Activated CD4-positive, alpha-beta memory T cell treated with anti-CD3 and anti-CD28 coated beads for 36 hours (primary cell): ENCODE data around the gene ABCA2. TPM values are rescaled to one million over a fixed set of nuclear protein-coding genes. Genes with fewer than 3 reads are reported as not detected.
A peak's percentile ranks its signal among the peaks of the same experiment; 100 is the strongest.

Source experiments
- CTCF ChIA-PET: fragments of 350-600 bp; sonication (Branson Sonifier 250); formaldehyde crosslinking; loops from one replicate; lab custom pipeline; 2021; ENCODE audit warnings: antibody characterized with exemption, inconsistent platforms; lab: Charles Lee
- POLR2A ChIA-PET: fragments of 350-600 bp; sonication (Branson Sonifier 250); formaldehyde crosslinking; loops from one replicate; lab custom pipeline; 2021; ENCODE audit warnings: antibody characterized with exemption; lab: Charles Lee
- DNase-seq: peaks from one replicate; pipeline ENCODE4 v3.0.0-alpha.2; 2020
- H3K27ac Mint-ChIP-seq: one replicate; pipeline ENCODE4 v1.8.0; 2021; ENCODE audit warnings: mixed read lengths
- H3K27me3 Mint-ChIP-seq: one replicate; pipeline ENCODE4 v1.8.0; 2021; ENCODE audit warnings: mixed read lengths
- H3K36me3 Mint-ChIP-seq: one replicate; pipeline ENCODE4 v1.8.0; 2021; ENCODE audit warnings: mixed read lengths
- H3K4me1 Mint-ChIP-seq: one replicate; pipeline ENCODE4 v1.8.0; 2021; ENCODE audit warnings: low read depth, mixed read lengths
- H3K4me3 Mint-ChIP-seq: one replicate; pipeline ENCODE4 v1.8.0; 2021; ENCODE audit warnings: mild to moderate bottlenecking, mixed read lengths
- H3K9me3 Mint-ChIP-seq: one replicate; pipeline ENCODE4 v1.8.0; 2021; ENCODE audit warnings: mixed read lengths
- intact Hi-C: fragments of 100-400 bp; cut with micrococcal nuclease; formaldehyde crosslinking; loops from one replicate; pipeline ENCODE4 v1.15.1; 2023
- total RNA-seq, 2 experiments: library from RNA; stranded (reverse); gene quantifications; one replicate each; pipeline ENCODE4 v1.2.3, GENCODE V29; 2021

Gene ABCA2
- total RNA-seq, 2 experiments from 2014 or later = 22.1 to 22.9 TPM

GRCh38 chr9:137051145-137051724 lies 23.2 kb upstream of the ABCA2 start:
- Mint-ChIP-seq H3K36me3 (no peaks in the 10 kb centered on the region), H3K9me3 (no peaks in the 10 kb centered on the region), H3K27ac (no peak overlapping the region), H3K4me1 (peaks cover 4% of the 10 kb centered on the region), H3K27me3 (peaks cover 35% of the 10 kb centered on the region), H3K4me3 (no peak overlapping the region)
- intact Hi-C loops = no loop called here
- ChIA-PET POLR2A (no interaction called here), CTCF (interaction anchor here (2.8 to 10.9 kb wide), 2 partner anchors 16 to 17 kb away, joined by 10 to 208 read pairs; partner anchors contain the start of gene SAPCD2)
- no peak for DNase-seq

- CTCF ChIA-PET = interaction anchor here (2.8 to 10.9 kb wide), 4 partner anchors 8 to 17 kb away, joined by 10 to 208 read pairs (median 22); partner anchors contain the start of gene SAPCD2
- DNase-seq = no peak
- peaks cover 4% of the 10 kb centered on the region for H3K4me1 Mint-ChIP-seq
- no peaks in the 10 kb centered on the region for H3K36me3 Mint-ChIP-seq
- H3K4me3 Mint-ChIP-seq = no peak overlapping the region
- intact Hi-C loops = no loop called here
- H3K27ac Mint-ChIP-seq = no peak overlapping the region
- H3K27me3 Mint-ChIP-seq = peaks cover 35% of the 10 kb centered on the region
- POLR2A ChIA-PET = no interaction called here
- no peaks in the 10 kb centered on the region for H3K9me3 Mint-ChIP-seq
Observed at GRCh38 chr9:137050570-137050969, 22.5 kb upstream of the ABCA2 start.

DNA sequence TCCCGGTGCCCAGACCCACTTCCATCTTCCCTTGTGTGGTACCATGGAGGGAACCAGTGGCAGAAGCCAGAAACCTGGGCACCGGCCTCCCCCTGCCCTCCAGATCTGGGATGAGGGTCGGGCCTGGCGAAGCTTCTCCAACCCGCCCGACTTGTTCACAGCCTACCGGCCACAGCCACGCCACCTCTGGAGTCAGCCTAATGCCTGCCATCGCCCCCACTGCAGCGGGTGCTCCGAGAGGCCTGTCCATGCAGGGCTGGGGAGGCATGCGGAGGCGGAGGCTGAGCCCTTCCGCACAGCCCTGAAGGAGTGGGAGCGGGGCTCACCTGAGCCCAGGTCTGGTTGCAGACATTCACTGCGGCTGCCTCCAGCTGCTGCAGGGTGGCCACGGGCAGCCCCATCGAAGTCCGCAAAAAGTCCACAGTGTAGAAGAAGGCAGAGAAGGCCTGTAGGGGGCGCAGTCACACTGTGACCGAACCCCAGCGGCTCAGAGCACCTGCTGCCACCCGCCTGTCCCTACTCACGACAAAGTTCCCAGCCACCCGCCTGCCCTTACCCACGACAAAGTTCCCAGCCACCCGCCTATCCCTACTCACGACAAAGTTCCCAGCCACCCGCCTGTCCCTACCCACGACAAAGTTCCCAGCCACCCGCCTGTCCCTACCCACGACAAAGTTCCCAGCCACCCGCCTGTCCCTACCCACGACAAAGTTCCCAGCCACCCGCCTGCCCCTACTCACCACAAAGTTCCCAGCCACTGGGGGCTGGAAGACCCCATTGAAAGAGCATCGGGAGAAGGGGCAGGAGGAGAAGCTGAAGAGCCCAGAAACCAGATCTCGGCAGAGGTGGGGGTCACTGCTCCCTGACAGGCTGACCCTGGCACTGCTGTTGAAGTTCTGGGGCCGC lies 21.8 kb upstream of the ABCA2 start:
- CTCF ChIA-PET = interaction anchor here (1.1 to 10.9 kb wide), 6 partner anchors 9 to 46 kb away, joined by 3 to 208 read pairs (median 12); partner anchors contain the start of genes MAN1B1 and SAPCD2
- peak; percentile 79 for DNase-seq
- H3K4me3 Mint-ChIP-seq = no peak overlapping the region
- H3K27me3 Mint-ChIP-seq = peaks cover 40% of the 10 kb centered on the region
- H3K27ac Mint-ChIP-seq = no peak overlapping the region
- intact Hi-C loops = no loop called here
- POLR2A ChIA-PET = no interaction called here
- peaks cover 8% of the 10 kb centered on the region for H3K4me1 Mint-ChIP-seq
- no peaks in the 10 kb centered on the region for H3K9me3 Mint-ChIP-seq
- no peaks in the 10 kb centered on the region for H3K36me3 Mint-ChIP-seq

DNA sequence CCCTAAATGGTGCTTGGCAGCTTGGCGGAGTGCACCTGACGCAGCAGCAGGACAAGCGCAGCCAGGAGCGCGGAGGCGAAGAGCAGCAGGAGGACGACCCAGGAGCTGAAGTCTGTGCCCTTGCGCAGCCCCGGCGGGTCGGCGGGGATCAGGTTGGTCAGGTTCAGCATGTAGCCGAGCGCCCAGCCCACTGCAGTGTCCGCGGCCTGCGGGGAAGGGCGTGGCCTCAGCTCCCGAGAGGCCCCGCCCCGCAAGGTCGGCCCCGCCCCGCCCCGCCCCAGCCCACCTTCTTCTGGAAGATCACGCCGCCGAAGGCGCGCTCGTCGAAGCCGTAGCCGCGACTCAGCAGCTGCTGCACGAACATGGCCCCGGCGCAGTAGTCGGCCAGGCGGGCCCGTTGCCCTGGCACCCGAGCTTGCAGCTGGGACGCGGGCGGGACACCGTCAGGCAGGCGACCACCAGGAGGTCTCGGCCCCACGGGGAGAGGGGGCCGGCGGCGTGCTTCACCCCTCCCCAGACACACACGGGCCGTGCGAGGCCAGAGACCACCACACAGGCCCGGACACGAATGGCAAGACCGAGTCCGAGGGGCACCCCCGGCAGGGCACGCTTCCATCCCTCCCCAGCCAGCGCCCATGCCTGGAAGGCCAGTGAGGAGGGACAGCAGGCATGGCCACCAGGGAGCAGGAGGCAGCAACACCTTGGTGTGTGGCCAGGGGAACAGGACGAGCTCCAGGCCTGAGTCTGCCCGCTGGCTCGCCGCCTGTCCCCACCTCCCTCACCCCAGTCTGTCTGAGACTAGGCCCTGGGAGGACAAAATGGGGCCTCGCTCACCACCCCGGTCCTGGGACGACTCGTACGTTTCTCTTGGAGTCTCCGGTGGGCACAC lies 20.9 kb upstream of the ABCA2 start:
- peaks cover 43% of the 10 kb centered on the region for H3K27me3 Mint-ChIP-seq
- H3K9me3 Mint-ChIP-seq = no peaks in the 10 kb centered on the region
- no peaks in the 10 kb centered on the region for H3K36me3 Mint-ChIP-seq
- intact Hi-C loops = no loop called here
- POLR2A ChIA-PET = no interaction called here
- H3K4me1 Mint-ChIP-seq = peaks cover 10% of the 10 kb centered on the region
- DNase-seq = no peak
- CTCF ChIA-PET = interaction anchor here (1.1 to 10.9 kb wide), 7 partner anchors 10 to 47 kb away, joined by 3 to 208 read pairs (median 16); partner anchors contain the start of genes FUT7, MAN1B1 and SAPCD2
- H3K27ac Mint-ChIP-seq = no peak overlapping the region
- H3K4me3 Mint-ChIP-seq = no peak overlapping the region

GRCh38 chr9:137046088-137046787 lies 18.2 kb upstream of the ABCA2 start, which contains the start of gene NPDC1:
TSS of gene NPDC1 (minus strand) at chr9:137046177. CDS start at chr9:137045989, 188 bp downstream.
- H3K36me3 Mint-ChIP-seq = no peaks in the 10 kb centered on the region
- peaks cover 10% of the 10 kb centered on the region for H3K4me1 Mint-ChIP-seq
- intact Hi-C loops = loop anchor here (2.0 kb wide), 1 partner anchor 23 kb away; no protein-coding TSS in a partner anchor
- H3K4me3 Mint-ChIP-seq = peak within 1 kb of the TSS; percentile 67
- POLR2A ChIA-PET = interaction anchor here (0.9 to 1.3 kb wide), 3 partner anchors 24 to 238 kb away, joined by 3 to 7 read pairs (median 4); partner anchors contain the start of genes RABL6 and SAPCD2
- H3K27ac Mint-ChIP-seq = no peak within 1 kb of the TSS
- no peaks in the 10 kb centered on the region for H3K9me3 Mint-ChIP-seq
- DNase-seq = peak; percentile 90
- CTCF ChIA-PET = interaction anchor here (0.7 to 10.9 kb wide), 39 partner anchors 9 to 561 kb away, joined by 3 to 208 read pairs (median 4); partner anchors contain the start of genes AJM1, FUT7, MAN1B1 and NRARP
- H3K27me3 Mint-ChIP-seq = peaks cover 34% of the 10 kb centered on the region

GRCh38 chr9:137045294-137046087 lies 17.5 kb upstream of the ABCA2 start:
- Mint-ChIP-seq H3K36me3 (no peaks in the 10 kb centered on the region), H3K27ac (no peak overlapping the region), H3K9me3 (no peaks in the 10 kb centered on the region), H3K4me3 (peak overlapping the region; percentile 67), H3K4me1 (peaks cover 10% of the 10 kb centered on the region), H3K27me3 (peaks cover 34% of the 10 kb centered on the region)
- DNase-seq = peak; percentile 50
- ChIA-PET CTCF (interaction anchor here (1.4 to 10.9 kb wide), 7 partner anchors 10 to 50 kb away, joined by 3 to 208 read pairs (median 19); partner anchors contain the start of genes ABCA2, FUT7 and SAPCD2), POLR2A (no interaction called here)
- intact Hi-C loops = loop anchor here (2.0 kb wide), 1 partner anchor 23 kb away; no protein-coding TSS in a partner anchor

DNA sequence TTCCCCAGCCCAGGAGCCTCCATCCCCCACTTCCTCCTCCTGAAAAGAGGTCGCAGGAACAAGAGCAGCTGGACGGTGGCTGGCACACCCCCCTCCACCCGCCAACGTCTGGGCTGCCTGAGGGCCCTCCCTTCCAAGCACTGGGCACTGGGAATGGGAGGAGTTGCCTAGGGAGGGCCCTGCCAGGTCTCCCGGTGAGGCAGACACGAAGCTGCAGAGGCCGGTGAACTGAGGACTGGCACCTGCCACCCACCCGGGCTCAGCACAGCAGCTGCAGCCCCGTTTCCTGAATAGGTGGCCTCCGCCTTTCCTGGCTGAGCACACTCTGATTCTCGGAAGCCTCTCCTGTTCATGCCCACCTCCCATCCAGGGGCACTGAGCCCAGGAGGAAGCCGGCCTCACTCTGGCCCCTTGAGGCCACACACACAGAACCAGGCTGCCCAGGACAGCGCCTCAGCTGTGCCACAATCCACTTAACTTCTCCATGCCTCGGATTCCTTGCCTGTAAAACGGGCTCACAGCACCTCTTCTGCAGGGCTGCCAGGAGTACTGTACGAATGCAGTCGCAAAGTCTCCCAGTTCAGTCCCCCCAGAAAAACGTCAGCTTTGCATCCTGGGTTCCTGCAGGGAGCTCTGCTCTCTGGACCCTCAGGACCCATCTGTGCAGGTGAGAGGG lies 16.6 kb upstream of the ABCA2 start:
- Mint-ChIP-seq H3K36me3 (no peaks in the 10 kb centered on the region), H3K4me3 (peak overlapping the region; percentile 67), H3K27ac (no peak overlapping the region), H3K27me3 (peaks cover 25% of the 10 kb centered on the region), H3K9me3 (no peaks in the 10 kb centered on the region), H3K4me1 (peaks cover 10% of the 10 kb centered on the region)
- ChIA-PET POLR2A (no interaction called here), CTCF (interaction anchor here (2.3 to 10.9 kb wide), 3 partner anchors 9 to 23 kb away, joined by 16 to 208 read pairs (median 19); partner anchors contain the start of genes ABCA2 and SAPCD2)
- intact Hi-C loops = no loop called here
- DNase-seq = no peak

DNA sequence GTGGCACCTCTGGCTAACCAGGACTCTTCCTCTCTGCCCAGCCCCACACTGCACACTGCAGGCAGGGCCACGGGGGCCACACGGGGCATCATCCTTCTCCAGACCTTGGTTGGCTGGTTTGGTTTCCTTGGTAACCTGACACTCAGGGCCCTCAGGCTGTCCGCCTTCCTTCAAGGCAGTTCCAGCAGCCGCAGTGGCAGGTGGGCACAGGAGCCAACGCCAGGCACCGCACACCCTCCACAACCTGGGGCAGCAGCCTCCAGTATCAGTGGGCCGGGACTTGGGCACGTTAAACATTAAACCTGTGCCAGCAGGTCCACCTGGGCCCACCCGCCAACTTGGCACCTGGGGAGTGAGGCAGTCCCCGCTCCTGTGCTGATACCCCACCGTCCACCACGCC lies 16.0 kb upstream of the ABCA2 start:
- POLR2A ChIA-PET = no interaction called here
- peak overlapping the region; percentile 67 for H3K4me3 Mint-ChIP-seq

GRCh38 chr9:137042751-137043727 lies 15.0 kb upstream of the ABCA2 start:
- H3K9me3 Mint-ChIP-seq = no peaks in the 10 kb centered on the region
- H3K27me3 Mint-ChIP-seq = peaks cover 22% of the 10 kb centered on the region
- intact Hi-C loops = no loop called here
- ChIA-PET POLR2A (no interaction called here), CTCF (interaction anchor here (2.3 to 10.9 kb wide), 3 partner anchors 8 to 25 kb away, joined by 16 to 208 read pairs (median 19); partner anchors contain the start of genes ABCA2 and SAPCD2)
- no peak overlapping the region for H3K27ac Mint-ChIP-seq
- DNase-seq = no peak
- H3K4me1 Mint-ChIP-seq = peaks cover 10% of the 10 kb centered on the region
- H3K4me3 Mint-ChIP-seq = no peak overlapping the region
- peaks cover 6% of the 10 kb centered on the region for H3K36me3 Mint-ChIP-seq

More for the DNA sequence above, 16.0 kb upstream of the ABCA2 start:
- Mint-ChIP-seq H3K27me3 (peaks cover 22% of the 10 kb centered on the region), H3K4me1 (peaks cover 10% of the 10 kb centered on the region), H3K27ac (no peak overlapping the region), H3K36me3 (peaks cover 2% of the 10 kb centered on the region), H3K9me3 (no peaks in the 10 kb centered on the region)
- DNase-seq = no peak
- intact Hi-C loops = no loop called here
- CTCF ChIA-PET = interaction anchor here (2.3 to 10.9 kb wide), 3 partner anchors 9 to 24 kb away, joined by 16 to 208 read pairs (median 19); partner anchors contain the start of genes ABCA2 and SAPCD2
